ENCODE results near the gene CFAP74. TPM values are rescaled to one million over a fixed set of nuclear protein-coding genes. Genes with fewer than 3 reads are reported as not detected.

Gene CFAP74
- total and polyA plus RNA-seq, 2 of the 13 experiments (the other 11 are each of a cell fraction or from before 2014, with no cell fraction given), result 0.27 to 0.62 TPM

GRCh38 chr1:1915911-1916840, 87.4 kb downstream of the CFAP74 start:
- POLR2A ChIA-PET, result no interaction called here
- H3K36me3 ChIP-seq (replicated peaks in 1 of 2; ENCODE audit: control insufficient read depth in 1 of 2, insufficient read depth in 2 of 2, low read length in 2 of 2), result no peaks in the 10 kb centered on the region
- H3K79me2 ChIP-seq (ENCODE audit: insufficient read depth, low read length), result no peaks in the 10 kb centered on the region
- TF ChIP-seq EEA1 (CRISPR knock-in tag; IDR thresholded peaks at IDR 0.05; ENCODE audit: borderline replicate concordance) (no peak), ATF6 (CRISPR knock-in tag; conservative IDR thresholded peaks at IDR 0.05) (no peak), TRIM24 (CRISPR knock-in tag; IDR thresholded peaks at IDR 0.05) (no peak), PHF8 (CRISPR knock-in tag; IDR thresholded peaks at IDR 0.05) (no peak), ERF (CRISPR knock-in tag; IDR thresholded peaks at IDR 0.05) (no peak), ZNF629 (CRISPR knock-in tag; conservative IDR thresholded peaks at IDR 0.05) (no peak)
- in situ Hi-C loops (cut with HindIII; ENCODE audit: extremely low pct_ligation_motif_present, low pct_unique_long_range_greater_than_20kb) (no loop called here), intact Hi-C loops (cut with micrococcal nuclease; ENCODE audit: unreplicated experiment) (no loop called here)
- H3K4me3 ChIP-seq (replicated peaks in 1 of 3; ENCODE audit: insufficient read depth in 1 of 3, low read depth in 2 of 3, low read length in 3 of 3), result no peak overlapping the region
- H3K9me3 ChIP-seq (ENCODE audit: low read length), result no peaks in the 10 kb centered on the region
- peaks cover 5 to 25% of the 10 kb centered on the region in 2 experiments for H3K27me3 ChIP-seq (ENCODE audit: control insufficient read depth in 1 of 2, insufficient read depth in 2 of 2, low read length in 2 of 2)
- H2AFZ ChIP-seq (ENCODE audit: low read length), result no peak overlapping the region
- BruUV-seq (replicated peaks), result no TSS peak
- CTCF ChIA-PET (ENCODE audit: low intra/inter-chr PET ratio, low total read pairs), result no interaction called here
- H3K27ac ChIP-seq (ENCODE audit: extremely low read length, insufficient read depth, low read length), result no peak overlapping the region
- no peak overlapping the region for H3K4me2 ChIP-seq (ENCODE audit: low read depth, low read length)
- H4K20me1 ChIP-seq (ENCODE audit: insufficient read depth, low read length), result no peaks in the 10 kb centered on the region
- FAIRE-seq (no peak), ATAC-seq (no peak), DNase-seq (ENCODE audit: low spot score) (no peak)
- peaks cover 48% of the 10 kb centered on the region for H3K4me1 ChIP-seq (ENCODE audit: insufficient read depth, low read length)
- H3K9ac ChIP-seq (ENCODE audit: insufficient read depth, low read depth, low read length), result no peak overlapping the region
- WGBS (ENCODE audit: low lambda C conversion rate), result 79% methylated on average over 17 of the region's 23 CpGs

All from HepG2 (cell line).